ENCODE measurements around the gene SEPTIN2. TPM values are rescaled to one million over a fixed set of nuclear protein-coding genes. Genes with fewer than 3 reads are reported as not detected.

Gene SEPTIN2
- total RNA-seq, 1 donor from 2014 or later: 460 TPM

DNA sequence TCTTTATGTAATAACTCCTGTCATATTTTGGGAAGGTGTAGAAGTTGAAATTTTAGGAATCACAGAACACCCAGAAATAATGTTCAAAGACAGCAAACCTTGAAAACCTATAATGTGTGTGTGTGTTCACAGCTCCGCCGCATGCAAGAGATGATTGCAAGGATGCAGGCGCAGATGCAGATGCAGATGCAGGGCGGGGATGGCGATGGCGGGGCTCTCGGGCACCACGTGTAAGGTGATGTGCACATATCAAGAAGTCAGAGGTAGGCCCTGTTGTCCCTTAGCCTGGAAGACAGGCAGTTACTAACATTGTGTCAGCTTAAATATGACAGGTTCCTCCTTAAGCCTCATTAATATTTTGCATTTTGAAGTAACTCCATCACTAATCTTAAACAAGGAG is 34.2 kb downstream of the SEPTIN2 start:
- peaks cover 28% of the 10 kb centered on the region for H3K4me1 Mint-ChIP-seq (ENCODE audit: low read depth)

DNA sequence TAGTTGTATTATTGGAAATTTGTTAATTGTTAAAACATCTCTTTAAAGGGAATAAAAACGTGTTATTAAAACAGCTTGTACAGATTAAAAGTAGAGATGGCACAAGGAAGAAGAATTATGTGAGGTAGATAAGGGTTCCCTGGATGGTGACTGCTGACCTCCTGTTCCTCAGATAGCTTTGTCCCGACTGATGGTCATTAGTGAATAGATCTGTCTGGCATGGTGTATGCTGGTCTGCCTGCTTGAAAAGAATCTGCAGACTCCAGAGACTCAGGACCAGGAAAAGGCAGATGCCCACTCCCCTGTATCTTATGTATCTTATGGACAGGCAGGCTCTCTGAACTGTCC is 34.8 kb downstream of the SEPTIN2 start:
- TF ChIP-seq, protein P1, sequence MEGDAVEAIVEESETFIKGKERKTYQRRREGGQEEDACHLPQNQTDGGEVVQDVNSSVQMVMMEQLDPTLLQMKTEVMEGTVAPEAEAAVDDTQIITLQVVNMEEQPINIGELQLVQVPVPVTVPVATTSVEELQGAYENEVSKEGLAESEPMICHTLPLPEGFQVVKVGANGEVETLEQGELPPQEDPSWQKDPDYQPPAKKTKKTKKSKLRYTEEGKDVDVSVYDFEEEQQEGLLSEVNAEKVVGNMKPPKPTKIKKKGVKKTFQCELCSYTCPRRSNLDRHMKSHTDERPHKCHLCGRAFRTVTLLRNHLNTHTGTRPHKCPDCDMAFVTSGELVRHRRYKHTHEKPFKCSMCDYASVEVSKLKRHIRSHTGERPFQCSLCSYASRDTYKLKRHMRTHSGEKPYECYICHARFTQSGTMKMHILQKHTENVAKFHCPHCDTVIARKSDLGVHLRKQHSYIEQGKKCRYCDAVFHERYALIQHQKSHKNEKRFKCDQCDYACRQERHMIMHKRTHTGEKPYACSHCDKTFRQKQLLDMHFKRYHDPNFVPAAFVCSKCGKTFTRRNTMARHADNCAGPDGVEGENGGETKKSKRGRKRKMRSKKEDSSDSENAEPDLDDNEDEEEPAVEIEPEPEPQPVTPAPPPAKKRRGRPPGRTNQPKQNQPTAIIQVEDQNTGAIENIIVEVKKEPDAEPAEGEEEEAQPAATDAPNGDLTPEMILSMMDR (IDR thresholded peaks at IDR 0.05; ENCODE audit: unreplicated experiment): no peak
- no peaks in the 10 kb centered on the region for H3K27me3 Mint-ChIP-seq
- peak overlapping the region; percentile 12 for H3K4me3 Mint-ChIP-seq (ENCODE audit: low read depth)
- DNase-seq (ENCODE audit: low spot score, unreplicated experiment): no peak
- peak overlapping the region; percentile 87 for H3K27ac Mint-ChIP-seq
- H3K4me1 Mint-ChIP-seq (ENCODE audit: low read depth): peaks cover 29% of the 10 kb centered on the region
- H3K9me3 Mint-ChIP-seq (ENCODE audit: low read depth): no peaks in the 10 kb centered on the region
- peaks cover 35% of the 10 kb centered on the region for H3K36me3 Mint-ChIP-seq (ENCODE audit: insufficient read depth)

More for the DNA sequence above, 34.2 kb downstream of the SEPTIN2 start:
- TF ChIP-seq, protein P1 (IDR thresholded peaks at IDR 0.05; ENCODE audit: unreplicated experiment): no peak
- no peak overlapping the region for H3K27ac Mint-ChIP-seq
- H3K9me3 Mint-ChIP-seq (ENCODE audit: low read depth): no peaks in the 10 kb centered on the region
- no peak for DNase-seq (ENCODE audit: low spot score, unreplicated experiment)
- no peak overlapping the region for H3K4me3 Mint-ChIP-seq (ENCODE audit: low read depth)
- no peaks in the 10 kb centered on the region for H3K27me3 Mint-ChIP-seq
- peaks cover 37% of the 10 kb centered on the region for H3K36me3 Mint-ChIP-seq (ENCODE audit: insufficient read depth)

DNA sequence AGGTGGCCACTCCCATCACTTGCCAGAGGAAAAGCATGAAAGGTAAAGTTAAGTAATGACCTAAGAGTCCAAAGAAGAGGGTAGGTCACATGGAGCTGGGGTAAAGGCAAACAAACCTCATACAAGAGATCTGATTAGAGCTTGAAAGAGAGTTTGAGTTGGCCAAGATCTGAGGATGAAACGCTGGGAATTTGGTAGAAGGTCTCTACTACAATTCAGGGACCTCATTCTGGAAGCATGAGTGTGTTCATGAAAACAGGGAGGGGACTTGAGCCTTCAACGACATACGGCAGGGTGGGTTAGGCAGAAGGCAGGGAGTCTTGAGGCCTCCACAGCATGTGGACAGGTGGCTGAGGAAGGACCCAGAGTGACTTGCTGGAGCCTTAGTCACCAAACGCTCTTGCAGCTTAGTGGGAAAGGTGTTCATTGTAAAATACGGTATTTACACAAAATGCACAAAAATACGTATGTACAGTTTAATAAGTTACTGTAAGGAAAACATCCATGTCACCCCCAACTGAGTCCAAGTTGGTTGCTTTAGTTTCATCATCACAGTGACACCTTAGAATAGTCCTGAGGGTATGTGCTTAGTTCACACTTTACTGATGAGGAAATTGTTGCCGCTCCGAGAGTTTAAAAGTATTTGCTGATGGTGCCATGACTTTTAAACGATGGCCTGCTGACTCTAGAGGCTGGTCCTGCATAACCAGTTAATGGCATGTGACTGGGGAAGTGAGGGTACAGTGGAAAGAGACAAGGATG is 35.3 kb downstream of the SEPTIN2 start:
- H3K4me1 Mint-ChIP-seq (ENCODE audit: low read depth): peaks cover 29% of the 10 kb centered on the region
- H3K27me3 Mint-ChIP-seq: no peaks in the 10 kb centered on the region
- DNase-seq (ENCODE audit: low spot score, unreplicated experiment): no peak
- peaks cover 32% of the 10 kb centered on the region for H3K36me3 Mint-ChIP-seq (ENCODE audit: insufficient read depth)
- peak overlapping the region; percentile 87 for H3K27ac Mint-ChIP-seq
- no peaks in the 10 kb centered on the region for H3K9me3 Mint-ChIP-seq (ENCODE audit: low read depth)
- TF ChIP-seq, protein P1 (IDR thresholded peaks at IDR 0.05; ENCODE audit: unreplicated experiment): no peak
- H3K4me3 Mint-ChIP-seq (ENCODE audit: low read depth): peak overlapping the region; percentile 12

DNA sequence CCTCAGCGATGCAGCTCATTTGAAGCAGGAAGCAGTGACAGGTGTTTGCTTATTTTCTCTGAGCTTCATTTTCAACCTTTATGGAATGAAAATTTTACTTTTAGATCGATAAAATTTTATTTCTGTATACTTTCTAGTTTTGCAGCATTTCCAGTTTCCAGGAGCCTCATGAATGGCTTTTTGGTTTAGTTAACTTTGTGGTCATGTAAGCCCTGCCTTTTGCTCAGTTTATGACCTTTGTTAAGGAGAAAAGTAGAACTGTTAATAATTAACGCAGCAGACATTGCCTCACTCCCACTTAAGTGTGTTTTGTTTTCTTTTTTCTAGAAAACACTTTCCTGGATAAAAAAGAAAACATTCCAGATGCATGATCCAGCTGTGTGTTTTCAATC is 35.9 kb downstream of the SEPTIN2 start:
- DNase-seq (ENCODE audit: low spot score, unreplicated experiment): no peak
- TF ChIP-seq, protein P1 (IDR thresholded peaks at IDR 0.05; ENCODE audit: unreplicated experiment): no peak
- Mint-ChIP-seq H3K4me1 (ENCODE audit: low read depth) (peaks cover 29% of the 10 kb centered on the region), H3K36me3 (ENCODE audit: insufficient read depth) (peaks cover 32% of the 10 kb centered on the region), H3K4me3 (ENCODE audit: low read depth) (no peak overlapping the region), H3K27ac (peak overlapping the region; percentile 87), H3K27me3 (no peaks in the 10 kb centered on the region), H3K9me3 (ENCODE audit: low read depth) (no peaks in the 10 kb centered on the region)

DNA sequence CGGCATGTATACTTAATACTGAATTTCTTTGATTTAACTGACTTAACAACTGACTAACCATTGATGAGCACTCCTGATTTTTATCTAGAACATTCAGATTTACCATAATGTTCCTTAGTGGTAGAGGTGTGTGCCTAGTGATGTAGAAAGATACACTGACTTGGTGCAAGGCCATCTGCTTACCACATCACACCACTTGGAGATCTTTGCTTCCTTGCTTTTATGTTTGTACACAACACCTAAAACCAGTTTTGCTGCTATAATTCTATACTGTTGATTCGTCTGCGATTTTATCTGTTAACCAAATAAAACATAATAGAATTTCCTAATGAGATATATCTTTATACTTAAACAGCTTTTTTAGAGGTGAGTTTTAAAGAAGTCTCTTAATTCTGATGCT is 36.5 kb downstream of the SEPTIN2 start:
- no peak for DNase-seq (ENCODE audit: low spot score, unreplicated experiment)

More for the DNA sequence above, 36.5 kb downstream of the SEPTIN2 start:
- Mint-ChIP-seq H3K4me3 (ENCODE audit: low read depth) (peak overlapping the region; percentile 0), H3K36me3 (ENCODE audit: insufficient read depth) (peaks cover 31% of the 10 kb centered on the region), H3K27me3 (no peaks in the 10 kb centered on the region), H3K9me3 (ENCODE audit: low read depth) (no peaks in the 10 kb centered on the region), H3K27ac (peak overlapping the region; percentile 46), H3K4me1 (ENCODE audit: low read depth) (peaks cover 32% of the 10 kb centered on the region)
- TF ChIP-seq, protein P1 (IDR thresholded peaks at IDR 0.05; ENCODE audit: unreplicated experiment): no peak
